Measurements from ENCODE around the gene ZFYVE19.

Gene ZFYVE19

GRCh38 chr15:40845036-40845435, 38.1 kb downstream of the ZFYVE19 start:
- Histone ChIP-seq H3K79me2 (ENCODE audit: low read length) (peaks cover 49% of the 10 kb centered on the region), H3K9me3 (replicated peaks; ENCODE audit: insufficient read depth, low read length) (no peaks in the 10 kb centered on the region), H3K9ac (ENCODE audit: low read length) (no peak overlapping the region), H4K20me1 (ENCODE audit: insufficient read depth, low read length) (no peaks in the 10 kb centered on the region), H2AFZ (ENCODE audit: low read length) (peak overlapping the region; percentile 94), H3K4me2 (ENCODE audit: low read depth, low read length) (peak overlapping the region; percentile 75), H3K36me3 (replicated peaks; ENCODE audit: insufficient read depth, low read length) (no peaks in the 10 kb centered on the region), H3K27me3 (replicated peaks; ENCODE audit: insufficient read depth, low read length) (no peaks in the 10 kb centered on the region), H3K27ac (ENCODE audit: low read length) (no peak overlapping the region), H3K4me3 (ENCODE audit: low read length) (peak overlapping the region; percentile 77), H3K9me2 (replicated peaks; ENCODE audit: insufficient read depth, low read length) (no peaks in the 10 kb centered on the region), H3K4me1 (ENCODE audit: low read length) (peaks cover 25% of the 10 kb centered on the region), H3F3A (ENCODE audit: insufficient read depth, low read length) (peaks cover 6% of the 10 kb centered on the region; the same call in 1 of the 2 replicates)
- no peak for DNase-seq
- TF ChIP-seq EZH2 (optimal IDR thresholded peaks at IDR 0.05; ENCODE audit: low read depth, low read length) (no peak), CTCF (IDR thresholded peaks at IDR 0.05; ENCODE audit: low read length) (no peak), EZH2phosphoT487 (IDR thresholded peaks at IDR 0.05; ENCODE audit: low read length) (no peak)

GRCh38 chr15:40845511-40846284, 38.8 kb downstream of the ZFYVE19 start:
- H3K36me3 ChIP-seq (replicated peaks; ENCODE audit: insufficient read depth, low read length) = no peaks in the 10 kb centered on the region
- no peak overlapping the region; the same call in 1 of the 2 replicates for H3K4me3 ChIP-seq (ENCODE audit: low read length)
- DNase-seq = peak; percentile 31
- H2AFZ ChIP-seq (ENCODE audit: low read length) = no peak overlapping the region
- no peaks in the 10 kb centered on the region for H3K9me3 ChIP-seq (replicated peaks; ENCODE audit: insufficient read depth, low read length)
- peak overlapping the region; percentile 63 for H3K4me2 ChIP-seq (ENCODE audit: low read depth, low read length)
- peaks cover 25% of the 10 kb centered on the region for H3K4me1 ChIP-seq (ENCODE audit: low read length)
- TF ChIP-seq EZH2phosphoT487 (IDR thresholded peaks at IDR 0.05; ENCODE audit: low read length) (no peak), EZH2 (optimal IDR thresholded peaks at IDR 0.05; ENCODE audit: low read depth, low read length) (no peak), CTCF (IDR thresholded peaks at IDR 0.05; ENCODE audit: low read length) (no peak)
- H3F3A ChIP-seq (ENCODE audit: insufficient read depth, low read length) = peaks cover 6% of the 10 kb centered on the region; the same call in 1 of the 2 replicates
- no peaks in the 10 kb centered on the region for H3K27me3 ChIP-seq (replicated peaks; ENCODE audit: insufficient read depth, low read length)
- peaks cover 54% of the 10 kb centered on the region for H3K79me2 ChIP-seq (ENCODE audit: low read length)
- no peak overlapping the region for H3K9ac ChIP-seq (ENCODE audit: low read length)
- no peaks in the 10 kb centered on the region for H4K20me1 ChIP-seq (ENCODE audit: insufficient read depth, low read length)
- no peaks in the 10 kb centered on the region for H3K9me2 ChIP-seq (replicated peaks; ENCODE audit: insufficient read depth, low read length)
- peak overlapping the region; percentile 46; the same call in 1 of the 2 replicates for H3K27ac ChIP-seq (ENCODE audit: low read length)

- peaks cover 25% of the 10 kb centered on the region for H3K4me1 ChIP-seq (ENCODE audit: low read length)
- no peak for DNase-seq
- no peaks in the 10 kb centered on the region for H3K27me3 ChIP-seq (replicated peaks; ENCODE audit: insufficient read depth, low read length)
- no peaks in the 10 kb centered on the region for H3K9me3 ChIP-seq (replicated peaks; ENCODE audit: insufficient read depth, low read length)
- no peaks in the 10 kb centered on the region for H3K36me3 ChIP-seq (replicated peaks; ENCODE audit: insufficient read depth, low read length)
- TF ChIP-seq CTCF (IDR thresholded peaks at IDR 0.05; ENCODE audit: low read length) (no peak), EZH2 (optimal IDR thresholded peaks at IDR 0.05; ENCODE audit: low read depth, low read length) (no peak), EZH2phosphoT487 (IDR thresholded peaks at IDR 0.05; ENCODE audit: low read length) (no peak)
- peaks cover 6% of the 10 kb centered on the region; the same call in 1 of the 2 replicates for H3F3A ChIP-seq (ENCODE audit: insufficient read depth, low read length)
- H3K9me2 ChIP-seq (replicated peaks; ENCODE audit: insufficient read depth, low read length) = no peaks in the 10 kb centered on the region
- peak overlapping the region; percentile 46; the same call in 1 of the 2 replicates for H3K27ac ChIP-seq (ENCODE audit: low read length)
- no peak overlapping the region for H3K9ac ChIP-seq (ENCODE audit: low read length)
- no peaks in the 10 kb centered on the region for H4K20me1 ChIP-seq (ENCODE audit: insufficient read depth, low read length)
- H3K4me3 ChIP-seq (ENCODE audit: low read length) = peak overlapping the region; percentile 28; the same call in 1 of the 2 replicates
- H3K4me2 ChIP-seq (ENCODE audit: low read depth, low read length) = peak overlapping the region; percentile 63
- peak overlapping the region; percentile 7 for H2AFZ ChIP-seq (ENCODE audit: low read length)
- H3K79me2 ChIP-seq (ENCODE audit: low read length) = peaks cover 57% of the 10 kb centered on the region
Observed at GRCh38 chr15:40846841-40847222, 39.9 kb downstream of the ZFYVE19 start.

All from MM.1S (cell line).